GM23338 (cell line): ENCODE data around the gene HAUS5. TPM values are rescaled to one million over a fixed set of nuclear protein-coding genes. Genes with fewer than 3 reads are reported as not detected.

ENCODE experiments used
- ATAC-seq: fragments of 200-7000 bp; cut with Tn5 transposase; 3 replicates; pipeline ENCODE4 v1.9.1; 2020
- DNase-seq: peaks from one replicate; pipeline ENCODE4 v3.0.0-alpha.2; 2015; ENCODE audit warnings: low spot score
- H2AFZ ChIP-seq: fragments of 200-600 bp; sonication (generic); 2 replicates; pipeline ENCODE4 v1.8.0; 2016; ENCODE audit warnings: antibody characterized with exemption, mild to moderate bottlenecking, moderate library complexity
- H3F3A ChIP-seq: fragments of 200-600 bp; sonication (generic); replicated peaks from 2 replicates; pipeline ENCODE4 v1.8.0; 2017; ENCODE audit warnings: antibody characterized with exemption, mixed run types, low read depth
- H3K27ac ChIP-seq: fragments of 200-600 bp; sonication (generic); 2 replicates; pipeline ENCODE4 v1.6.1; 2016; ENCODE audit warnings: low read depth
- H3K27me3 ChIP-seq: fragments of 200-600 bp; sonication (generic); 2 replicates; pipeline ENCODE4 v1.8.0; 2016; ENCODE audit warnings: mild to moderate bottlenecking, mixed run types, moderate library complexity; ENCODE audit not compliant: insufficient read depth
- H3K36me3 ChIP-seq: fragments of 200-600 bp; sonication (generic); 2 replicates; pipeline ENCODE4 v1.8.0; 2016; ENCODE audit warnings: mild to moderate bottlenecking; ENCODE audit not compliant: insufficient read depth
- H3K4me1 ChIP-seq: fragments of 200-600 bp; sonication (generic); 2 replicates; pipeline ENCODE4 v1.8.0; 2016; ENCODE audit warnings: mild to moderate bottlenecking, moderate library complexity; ENCODE audit not compliant: insufficient read depth
- H3K4me2 ChIP-seq: fragments of 200-600 bp; sonication (generic); 2 replicates; pipeline ENCODE4 v1.7.1; 2017; ENCODE audit warnings: mixed run types
- H3K4me3 ChIP-seq: fragments of 200-600 bp; sonication (generic); 2 replicates; pipeline ENCODE4 v1.6.1; 2016; ENCODE audit warnings: mixed run types
- H3K79me2 ChIP-seq: fragments of 200-600 bp; sonication (generic); replicated peaks from 2 replicates; pipeline ENCODE4 v1.8.0; 2017; ENCODE audit warnings: mild to moderate bottlenecking; ENCODE audit not compliant: insufficient read depth
- H3K9me2 ChIP-seq: fragments of 200-600 bp; sonication (generic); 2 replicates; pipeline ENCODE4 v1.8.0; 2017; ENCODE audit not compliant: insufficient read depth
- H4K20me1 ChIP-seq: fragments of 200-600 bp; sonication (generic); replicated peaks from 2 replicates; pipeline ENCODE4 v1.8.0; 2017; ENCODE audit warnings: mild to moderate bottlenecking; ENCODE audit not compliant: insufficient read depth
- H3K27ac Mint-ChIP-seq: 2 replicates; pipeline ENCODE4 v1.8.0; 2020; ENCODE audit warnings: inconsistent platforms, mild to moderate bottlenecking, moderate library complexity, mixed read lengths
- H3K27me3 Mint-ChIP-seq: 3 replicates; pipeline ENCODE4 v1.8.0; 2022; ENCODE audit warnings: low read depth, mild to moderate bottlenecking, moderate library complexity, mixed read lengths, inconsistent platforms; ENCODE audit not compliant: insufficient read depth, poor library complexity
- H3K36me3 Mint-ChIP-seq: 3 replicates; pipeline ENCODE4 v1.8.0; 2021; ENCODE audit warnings: low read depth, mild to moderate bottlenecking, inconsistent platforms, moderate library complexity, mixed read lengths
- H3K4me1 Mint-ChIP-seq: 3 replicates; pipeline ENCODE4 v1.8.0; 2020; ENCODE audit warnings: mild to moderate bottlenecking, inconsistent platforms, mixed read lengths
- H3K4me3 Mint-ChIP-seq: 3 replicates; pipeline ENCODE4 v1.8.0; 2021; ENCODE audit warnings: moderate library complexity, mild to moderate bottlenecking, inconsistent platforms, mixed read lengths
- H3K9me3 Mint-ChIP-seq: 3 replicates; pipeline ENCODE4 v1.8.0; 2020; ENCODE audit warnings: moderate library complexity, mild to moderate bottlenecking, inconsistent platforms, mixed read lengths
- CREB1 ChIP-seq: fragments of 250-450 bp; sonication (Bioruptor Pico); IDR thresholded peaks from 2 replicates; pipeline ENCODE4 v1.5.0; 2020; ENCODE audit warnings: low read depth, mild to moderate bottlenecking, moderate library complexity
- ETS1 ChIP-seq: IDR thresholded peaks from 2 replicates; pipeline ENCODE4 v1.6.1; 2016; ENCODE audit warnings: antibody characterized with exemption
- EZH2 ChIP-seq: fragments of 200-600 bp; sonication (generic); IDR thresholded peaks from one replicate; pipeline ENCODE4 v1.8.0; 2017; ENCODE audit warnings: antibody characterized with exemption, mild to moderate bottlenecking, low read depth; ENCODE audit not compliant: unreplicated experiment
- JUNB ChIP-seq: IDR thresholded peaks from one replicate; pipeline ENCODE4 v1.6.1; 2016; ENCODE audit warnings: antibody characterized with exemption; ENCODE audit not compliant: unreplicated experiment
- ZNF331 ChIP-seq: fragments of 250-450 bp; sonication (Bioruptor Pico); IDR thresholded peaks from 2 replicates; pipeline ENCODE4 v1.5.0; 2020; ENCODE audit warnings: low read depth, mild to moderate bottlenecking, moderate library complexity
- ZNF462 ChIP-seq: fragments of 250-450 bp; sonication (Bioruptor Pico); IDR thresholded peaks from 2 replicates; pipeline ENCODE4 v1.5.0; 2020; ENCODE audit warnings: mild to moderate bottlenecking, moderate library complexity
- polyA plus RNA-seq: library from polyadenylated mRNA; unstranded; fragments of >200 nt; fragmentation: Nextera tagmentation; extraction: Ambion mirVana; gene quantifications from 2 replicates; pipeline ENCODE4 v1.2.1, GENCODE V29; 2016
- total RNA-seq: library from RNA; depleted of rRNA; stranded (reverse); fragments of >200 nt; shearing (Covaris generic); gene quantifications from 2 replicates; pipeline ENCODE4 v1.2.3, GENCODE V29; 2014
- TF ChIP-seq, protein P1 (sequence below), 2 experiments: fragments of 200-600 bp in 1 of 2; sonication (generic) in 1 of 2; conservative IDR thresholded peaks; 2 replicates each; pipeline versions ENCODE4 v1.5.1 to v1.6.1; 2016 to 2017; ENCODE audit warnings: antibody characterized with exemption in 2 of 2, low read depth in 2 of 2, mild to moderate bottlenecking in 2 of 2, moderate library complexity in 1 of 2

Gene HAUS5
- total and polyA plus RNA-seq, 2 experiments from 2014 or later = 21.9 to 23.2 TPM

DNA sequence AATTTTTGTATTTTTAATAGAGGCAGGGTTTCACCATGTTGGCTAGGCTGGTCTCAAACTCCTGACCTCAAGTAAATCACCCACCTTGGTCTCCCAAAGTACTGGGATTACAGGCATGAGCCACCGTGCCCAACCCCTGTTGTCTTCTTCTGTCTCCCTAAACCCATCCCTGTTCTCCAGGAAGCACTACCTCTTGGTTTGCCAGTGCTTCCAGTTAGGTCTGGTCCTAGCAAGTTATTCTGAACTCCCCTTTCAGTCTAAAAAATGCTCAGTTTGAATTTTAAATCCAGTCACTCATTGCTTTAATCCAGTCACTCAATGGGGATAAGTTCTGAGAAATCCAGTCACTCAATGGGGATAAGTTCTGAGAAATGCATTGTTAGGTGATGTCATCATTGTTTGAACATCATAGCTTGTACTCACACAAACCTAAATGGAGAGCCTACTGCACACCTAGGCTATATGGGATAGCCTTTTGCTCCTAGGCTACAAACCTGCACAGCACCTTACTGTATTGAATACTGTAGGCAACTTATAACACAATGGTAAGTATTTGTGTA is 41.0 kb upstream of the HAUS5 start:
- Mint-ChIP-seq H3K9me3 (peaks cover 18% of the 10 kb centered on the region), H3K36me3 (peaks cover 12% of the 10 kb centered on the region), H3K4me3 (no peak overlapping the region), H3K27ac (no peak overlapping the region), H3K27me3 (no peaks in the 10 kb centered on the region), H3K4me1 (peaks cover 12% of the 10 kb centered on the region; the same call in 2 of the 3 replicates)
- no peak overlapping the region for H3K4me2 ChIP-seq
- no peaks in the 10 kb centered on the region for H3F3A ChIP-seq
- ATAC-seq (no peak), DNase-seq (no peak)
- H3K4me3 ChIP-seq = no peak overlapping the region
- TF ChIP-seq ZNF331 (CRISPR knock-in tag) (no peak), CREB1 (CRISPR knock-in tag) (no peak), ETS1 (no peak), EZH2 (no peak), ZNF462 (CRISPR knock-in tag) (no peak), JUNB (no peak)
- TF ChIP-seq, protein P1, sequence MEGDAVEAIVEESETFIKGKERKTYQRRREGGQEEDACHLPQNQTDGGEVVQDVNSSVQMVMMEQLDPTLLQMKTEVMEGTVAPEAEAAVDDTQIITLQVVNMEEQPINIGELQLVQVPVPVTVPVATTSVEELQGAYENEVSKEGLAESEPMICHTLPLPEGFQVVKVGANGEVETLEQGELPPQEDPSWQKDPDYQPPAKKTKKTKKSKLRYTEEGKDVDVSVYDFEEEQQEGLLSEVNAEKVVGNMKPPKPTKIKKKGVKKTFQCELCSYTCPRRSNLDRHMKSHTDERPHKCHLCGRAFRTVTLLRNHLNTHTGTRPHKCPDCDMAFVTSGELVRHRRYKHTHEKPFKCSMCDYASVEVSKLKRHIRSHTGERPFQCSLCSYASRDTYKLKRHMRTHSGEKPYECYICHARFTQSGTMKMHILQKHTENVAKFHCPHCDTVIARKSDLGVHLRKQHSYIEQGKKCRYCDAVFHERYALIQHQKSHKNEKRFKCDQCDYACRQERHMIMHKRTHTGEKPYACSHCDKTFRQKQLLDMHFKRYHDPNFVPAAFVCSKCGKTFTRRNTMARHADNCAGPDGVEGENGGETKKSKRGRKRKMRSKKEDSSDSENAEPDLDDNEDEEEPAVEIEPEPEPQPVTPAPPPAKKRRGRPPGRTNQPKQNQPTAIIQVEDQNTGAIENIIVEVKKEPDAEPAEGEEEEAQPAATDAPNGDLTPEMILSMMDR (conservative IDR thresholded peaks at IDR 0.05; ENCODE audit: low read depth in 2 of 2) = no peak
- H3K79me2 ChIP-seq = no peaks in the 10 kb centered on the region
- no peaks in the 10 kb centered on the region for H3K27me3 ChIP-seq
- no peaks in the 10 kb centered on the region for H3K9me2 ChIP-seq
- no peaks in the 10 kb centered on the region for H4K20me1 ChIP-seq
- H2AFZ ChIP-seq = no peak overlapping the region
- no peak overlapping the region for H3K27ac ChIP-seq
- peaks cover 3% of the 10 kb centered on the region; the same call in 1 of the 2 replicates for H3K36me3 ChIP-seq
- no peaks in the 10 kb centered on the region for H3K4me1 ChIP-seq
